Measurements from ENCODE around the gene DOCK2.

Gene DOCK2

GRCh38 chr5:169875731-169876130 lies 238.7 kb downstream of the DOCK2 start:
- Histone ChIP-seq H3K9me2 (replicated peaks; ENCODE audit: insufficient read depth, low read length) (no peaks in the 10 kb centered on the region), H3K27ac (ENCODE audit: low read depth, low read length) (no peak overlapping the region), H3K9me3 (ENCODE audit: insufficient read depth, low read length) (no peaks in the 10 kb centered on the region), H3K9ac (ENCODE audit: low read length) (no peak overlapping the region), H3F3A (ENCODE audit: insufficient read depth) (no peaks in the 10 kb centered on the region), H3K79me2 (ENCODE audit: insufficient read depth, low read length) (no peaks in the 10 kb centered on the region), H4K20me1 (ENCODE audit: low read depth, low read length) (no peaks in the 10 kb centered on the region), H2AFZ (ENCODE audit: low read depth, low read length, severe bottlenecking) (no peak overlapping the region), H3K36me3 (ENCODE audit: low read length) (no peaks in the 10 kb centered on the region), H3K27me3 (ENCODE audit: low read length) (no peaks in the 10 kb centered on the region), H3K4me3 (ENCODE audit: insufficient read depth, low read length, poor library complexity, severe bottlenecking) (no peak overlapping the region), H3K4me2 (ENCODE audit: low read depth, low read length, poor library complexity, severe bottlenecking) (no peak overlapping the region)
- TF ChIP-seq EZH2phosphoT487 (conservative IDR thresholded peaks at IDR 0.05; ENCODE audit: low read length): no peak
- TF ChIP-seq, protein P1, sequence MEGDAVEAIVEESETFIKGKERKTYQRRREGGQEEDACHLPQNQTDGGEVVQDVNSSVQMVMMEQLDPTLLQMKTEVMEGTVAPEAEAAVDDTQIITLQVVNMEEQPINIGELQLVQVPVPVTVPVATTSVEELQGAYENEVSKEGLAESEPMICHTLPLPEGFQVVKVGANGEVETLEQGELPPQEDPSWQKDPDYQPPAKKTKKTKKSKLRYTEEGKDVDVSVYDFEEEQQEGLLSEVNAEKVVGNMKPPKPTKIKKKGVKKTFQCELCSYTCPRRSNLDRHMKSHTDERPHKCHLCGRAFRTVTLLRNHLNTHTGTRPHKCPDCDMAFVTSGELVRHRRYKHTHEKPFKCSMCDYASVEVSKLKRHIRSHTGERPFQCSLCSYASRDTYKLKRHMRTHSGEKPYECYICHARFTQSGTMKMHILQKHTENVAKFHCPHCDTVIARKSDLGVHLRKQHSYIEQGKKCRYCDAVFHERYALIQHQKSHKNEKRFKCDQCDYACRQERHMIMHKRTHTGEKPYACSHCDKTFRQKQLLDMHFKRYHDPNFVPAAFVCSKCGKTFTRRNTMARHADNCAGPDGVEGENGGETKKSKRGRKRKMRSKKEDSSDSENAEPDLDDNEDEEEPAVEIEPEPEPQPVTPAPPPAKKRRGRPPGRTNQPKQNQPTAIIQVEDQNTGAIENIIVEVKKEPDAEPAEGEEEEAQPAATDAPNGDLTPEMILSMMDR (IDR thresholded peaks at IDR 0.05; ENCODE audit: insufficient read depth, low read length, poor library complexity, severe bottlenecking): no peak

DNA sequence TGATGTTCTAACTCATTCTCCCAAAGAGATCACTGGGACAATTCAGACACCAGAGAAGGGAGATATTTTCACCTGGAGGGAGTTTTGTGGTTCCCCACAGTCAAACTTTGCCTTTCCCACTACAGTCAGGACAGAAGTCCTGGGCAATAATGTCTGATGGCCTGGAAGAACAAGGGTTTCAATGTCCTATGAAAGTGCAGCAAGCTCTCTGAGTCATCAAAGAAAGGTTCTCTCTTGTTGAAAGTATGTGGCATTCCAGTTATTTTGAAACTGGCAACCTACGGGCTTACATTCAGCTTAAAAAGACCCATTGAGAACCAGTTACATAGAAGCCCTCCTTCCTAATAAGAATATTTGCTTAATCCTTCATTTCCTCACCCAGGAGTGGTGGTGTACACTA lies 239.3 kb downstream of the DOCK2 start:
- no peak overlapping the region for H3K9ac ChIP-seq (ENCODE audit: low read length)
- H3K36me3 ChIP-seq (ENCODE audit: low read length): no peaks in the 10 kb centered on the region
- no peak overlapping the region for H3K27ac ChIP-seq (ENCODE audit: low read depth, low read length)
- H3F3A ChIP-seq (ENCODE audit: insufficient read depth): no peaks in the 10 kb centered on the region
- H2AFZ ChIP-seq (ENCODE audit: low read depth, low read length, severe bottlenecking): no peak overlapping the region
- no peak for TF ChIP-seq EZH2phosphoT487 (conservative IDR thresholded peaks at IDR 0.05; ENCODE audit: low read length)
- TF ChIP-seq, protein P1 (IDR thresholded peaks at IDR 0.05; ENCODE audit: insufficient read depth, low read length, poor library complexity, severe bottlenecking): no peak
- H3K4me2 ChIP-seq (ENCODE audit: low read depth, low read length, poor library complexity, severe bottlenecking): no peak overlapping the region
- no peaks in the 10 kb centered on the region for H3K9me3 ChIP-seq (ENCODE audit: insufficient read depth, low read length)
- no peak overlapping the region for H3K4me3 ChIP-seq (ENCODE audit: insufficient read depth, low read length, poor library complexity, severe bottlenecking)
- no peaks in the 10 kb centered on the region for H4K20me1 ChIP-seq (ENCODE audit: low read depth, low read length)
- H3K79me2 ChIP-seq (ENCODE audit: insufficient read depth, low read length): no peaks in the 10 kb centered on the region
- no peaks in the 10 kb centered on the region for H3K27me3 ChIP-seq (ENCODE audit: low read length)
- H3K9me2 ChIP-seq (replicated peaks; ENCODE audit: insufficient read depth, low read length): no peaks in the 10 kb centered on the region

DNA sequence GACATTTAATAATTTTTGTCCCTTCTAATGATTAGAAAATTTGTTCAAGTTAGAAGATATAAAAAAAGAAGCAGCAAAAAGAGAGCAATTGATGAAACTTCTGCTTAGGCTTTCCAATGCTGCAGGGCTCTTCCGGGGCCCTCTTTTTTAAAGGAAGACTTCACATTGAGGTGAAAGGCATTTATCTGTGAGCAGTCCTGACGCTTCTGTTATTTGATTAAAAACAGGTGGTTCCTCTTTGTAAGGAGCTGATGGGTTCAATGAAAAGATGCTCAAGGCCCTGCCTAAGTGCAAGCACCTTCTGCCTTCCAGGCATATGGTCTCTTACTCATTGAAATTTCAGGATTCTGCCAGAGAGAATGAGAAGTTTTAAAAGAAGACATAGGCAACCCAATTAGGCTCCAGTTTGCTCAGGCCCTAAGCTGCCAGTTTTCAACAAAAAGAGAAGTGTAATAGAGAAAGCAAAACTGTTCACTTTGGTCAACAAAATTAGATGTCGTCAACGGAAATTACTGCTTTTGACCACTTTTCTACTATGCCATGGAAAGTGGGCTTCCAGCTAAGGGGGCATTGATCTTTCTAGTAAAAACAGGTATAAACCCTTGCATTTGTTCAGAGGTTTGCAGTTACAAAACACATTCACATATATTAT lies 243.1 kb downstream of the DOCK2 start:
- TF ChIP-seq EZH2phosphoT487 (conservative IDR thresholded peaks at IDR 0.05; ENCODE audit: low read length): no peak
- TF ChIP-seq, protein P1 (IDR thresholded peaks at IDR 0.05; ENCODE audit: insufficient read depth, low read length, poor library complexity, severe bottlenecking): no peak
- H3K9me3 ChIP-seq (ENCODE audit: insufficient read depth, low read length): no peaks in the 10 kb centered on the region
- no peaks in the 10 kb centered on the region for H3K27me3 ChIP-seq (ENCODE audit: low read length)
- H3K9me2 ChIP-seq (replicated peaks; ENCODE audit: insufficient read depth, low read length): no peaks in the 10 kb centered on the region
- no peaks in the 10 kb centered on the region for H3K79me2 ChIP-seq (ENCODE audit: insufficient read depth, low read length)
- no peak overlapping the region for H3K4me2 ChIP-seq (ENCODE audit: low read depth, low read length, poor library complexity, severe bottlenecking)
- no peaks in the 10 kb centered on the region for H3F3A ChIP-seq (ENCODE audit: insufficient read depth)
- H3K4me3 ChIP-seq (ENCODE audit: insufficient read depth, low read length, poor library complexity, severe bottlenecking): no peak overlapping the region
- no peaks in the 10 kb centered on the region for H4K20me1 ChIP-seq (ENCODE audit: low read depth, low read length)
- H3K9ac ChIP-seq (ENCODE audit: low read length): no peak overlapping the region
- H2AFZ ChIP-seq (ENCODE audit: low read depth, low read length, severe bottlenecking): no peak overlapping the region
- H3K27ac ChIP-seq (ENCODE audit: low read depth, low read length): no peak overlapping the region
- H3K36me3 ChIP-seq (ENCODE audit: low read length): no peaks in the 10 kb centered on the region
